H1 (cell line): ENCODE results near the gene GPS1. TPM values are rescaled to one million over a fixed set of nuclear protein-coding genes. Genes with fewer than 3 reads are reported as not detected.

Source experiments
- CTCF ChIA-PET: fragments of 300-600 bp; sonication (Branson Sonifier 250); formaldehyde crosslinking; loops from one replicate; lab custom pipeline; 2021; ENCODE audit not compliant: partially characterized antibody; lab: Charles Lee
- POLR2A ChIA-PET: fragments of 300-600 bp; sonication (Branson Sonifier 250); formaldehyde crosslinking; loops from one replicate; lab custom pipeline; 2021; ENCODE audit warnings: inconsistent platforms; ENCODE audit not compliant: partially characterized antibody; lab: Charles Lee
- DNase-seq, 2 experiments: peaks; one replicate each; pipeline versions ENCODE4 v3.0.0 to v3.0.0-alpha.2; 2010 to 2022; ENCODE audit warnings: low spot score in 2 of 2, low read depth in 1 of 2, mixed read lengths in 1 of 2
- FAIRE-seq: peaks from 2 replicates; lab custom pipeline; 2011; peaks lifted over from hg19 to GRCh38; lab: Jason Lieb, UNC
- H2AFZ ChIP-seq: 2 replicates; pipeline ENCODE4 v1.8.1; 2012; ENCODE audit warnings: low read length, inconsistent platforms
- H2AK5ac ChIP-seq: 2 replicates; pipeline ENCODE4 v1.6.1; 2013; ENCODE audit warnings: low read depth, low read length
- H2BK120ac ChIP-seq: replicated peaks from 2 replicates; pipeline ENCODE3; 2013; ENCODE audit warnings: low read depth, low read length, inconsistent platforms
- H2BK12ac ChIP-seq: 2 replicates; pipeline ENCODE4 v1.6.1; 2013; ENCODE audit warnings: low read depth, low read length
- H2BK15ac ChIP-seq: 2 replicates; pipeline ENCODE4 v1.6.1; 2013; ENCODE audit warnings: low read length
- H2BK20ac ChIP-seq: 2 replicates; pipeline ENCODE4 v1.6.1; 2013; ENCODE audit warnings: low read length
- H2BK5ac ChIP-seq: 2 replicates; pipeline ENCODE4 v1.6.1; 2013; ENCODE audit warnings: low read depth, low read length
- H3K14ac ChIP-seq: 2 replicates; pipeline ENCODE4 v1.6.1; 2013; ENCODE audit warnings: inconsistent platforms; ENCODE audit not compliant: insufficient read length
- H3K18ac ChIP-seq: 2 replicates; pipeline ENCODE4 v1.6.1; 2013; ENCODE audit warnings: low read length; ENCODE audit errors: extremely low read depth
- H3K23ac ChIP-seq: 2 replicates; pipeline ENCODE4 v1.6.1; 2013; ENCODE audit warnings: inconsistent platforms; ENCODE audit not compliant: insufficient read length
- H3K23me2 ChIP-seq: 2 replicates; pipeline ENCODE4 v1.6.1; 2013; ENCODE audit warnings: low read depth, low read length
- H3K27ac ChIP-seq: 2 replicates; pipeline ENCODE4 v1.6.1; 2011; ENCODE audit warnings: low read depth, low read length, inconsistent platforms
- H3K27me3 ChIP-seq, 4 experiments: replicated peaks in 1 of 4; 1 replicate in 1 of 4; 2 replicates in 3 of 4; pipeline versions ENCODE4 v1.6.1 to v1.8.1; 2011 to 2013; ENCODE audit warnings: low read length in 3 of 4, mild to moderate bottlenecking in 3 of 4, inconsistent platforms in 2 of 4, mixed read lengths in 2 of 4, moderate library complexity in 1 of 4; ENCODE audit not compliant: control insufficient read depth in 3 of 4, insufficient read depth in 3 of 4; ENCODE audit errors: extremely low read depth in 1 of 4
- H3K36me3 ChIP-seq, 4 experiments: 2 replicates each; pipeline versions ENCODE4 v1.6.1 to v1.8.1; 2011 to 2013; ENCODE audit warnings: mild to moderate bottlenecking in 4 of 4, low read length in 3 of 4, moderate library complexity in 2 of 4, control low read depth in 1 of 4, inconsistent platforms in 1 of 4; ENCODE audit not compliant: insufficient read depth in 4 of 4, control insufficient read depth in 2 of 4
- H3K4ac ChIP-seq: replicated peaks from 2 replicates; pipeline ENCODE3; 2013; ENCODE audit warnings: low read length, low read depth, mixed read lengths, inconsistent platforms; ENCODE audit not compliant: insufficient read length
- H3K4me1 ChIP-seq, 4 experiments: replicated peaks in 1 of 4; 1 replicate in 1 of 4; 2 replicates in 3 of 4; pipeline versions ENCODE4 v1.6.1 to v1.8.1; 2011 to 2013; ENCODE audit warnings: low read length in 3 of 4, inconsistent platforms in 2 of 4, mixed read lengths in 1 of 4; ENCODE audit not compliant: insufficient read depth in 4 of 4, control insufficient read depth in 3 of 4
- H3K4me2 ChIP-seq, 2 experiments: 2 replicates each; pipeline versions ENCODE4 v1.6.1 to v1.8.1; 2011 to 2013; ENCODE audit warnings: low read depth in 2 of 2, low read length in 2 of 2, control low read depth in 1 of 2, inconsistent platforms in 1 of 2, mild to moderate bottlenecking in 1 of 2; ENCODE audit not compliant: insufficient read depth in 1 of 2
- H3K4me3 ChIP-seq, 4 experiments: fragments of 200-600, 300-600 bp in 1 of 4; sonication (generic), shearing (Covaris generic), sonication (Bioruptor Twin) in 1 of 4; 2 replicates each; pipeline versions ENCODE4 v1.5.1 to v1.8.1; 2011 to 2016; ENCODE audit warnings: low read length in 4 of 4, low read depth in 3 of 4, control low read depth in 2 of 4, inconsistent platforms in 2 of 4, mild to moderate bottlenecking in 2 of 4, mixed read lengths in 1 of 4, moderate library complexity in 1 of 4; ENCODE audit not compliant: insufficient read depth in 2 of 4; ENCODE audit errors: extremely low read depth in 1 of 4
- H3K56ac ChIP-seq: replicated peaks from 2 replicates; pipeline ENCODE3; 2013; ENCODE audit warnings: low read depth, mild to moderate bottlenecking, mixed read lengths, low read length, inconsistent platforms; ENCODE audit not compliant: insufficient read length
- H3K79me1 ChIP-seq: 2 replicates; pipeline ENCODE4 v1.6.1; 2013; ENCODE audit warnings: low read depth, low read length, control low read depth
- H3K79me2 ChIP-seq, 2 experiments: 2 replicates each; pipeline versions ENCODE4 v1.6.1 to v1.8.1; 2012 to 2013; ENCODE audit warnings: low read length in 2 of 2, mild to moderate bottlenecking in 2 of 2, inconsistent platforms in 1 of 2; ENCODE audit not compliant: insufficient read depth in 2 of 2, control insufficient read depth in 1 of 2
- H3K9ac ChIP-seq, 4 experiments: replicated peaks in 1 of 4; 1 replicate in 1 of 4; 2 replicates in 3 of 4; pipeline versions ENCODE4 v1.6.1 to v1.8.1; 2011 to 2013; ENCODE audit warnings: low read depth in 3 of 4, low read length in 3 of 4, control low read depth in 2 of 4, mild to moderate bottlenecking in 2 of 4, moderate library complexity in 2 of 4, inconsistent platforms in 1 of 4; ENCODE audit errors: extremely low read depth in 1 of 4
- H3K9me3 ChIP-seq, 2 experiments: 2 replicates each; pipeline versions ENCODE4 v1.6.1 to v1.8.1; 2012 to 2013; ENCODE audit warnings: mild to moderate bottlenecking in 2 of 2, moderate library complexity in 2 of 2, control low read depth in 1 of 2, inconsistent platforms in 1 of 2, low read depth in 1 of 2, low read length in 1 of 2, mixed read lengths in 1 of 2; ENCODE audit not compliant: insufficient read depth in 2 of 2
- H4K20me1 ChIP-seq, 2 experiments: replicated peaks in 1 of 2; 2 replicates each; pipeline versions ENCODE3 to v1.8.1; 2011 to 2013; ENCODE audit warnings: inconsistent platforms in 2 of 2, low read length in 2 of 2, mild to moderate bottlenecking in 1 of 2; ENCODE audit not compliant: insufficient read depth in 2 of 2, control insufficient read depth in 1 of 2
- H4K5ac ChIP-seq: 2 replicates; pipeline ENCODE4 v1.6.1; 2013; ENCODE audit warnings: low read length, low read depth, mixed read lengths, inconsistent platforms; ENCODE audit not compliant: insufficient read length
- H4K8ac ChIP-seq: 2 replicates; pipeline ENCODE4 v1.8.0; 2013; ENCODE audit warnings: mild to moderate bottlenecking, moderate library complexity, low read length, inconsistent platforms; ENCODE audit not compliant: insufficient read depth; ENCODE audit errors: extremely low read depth
- H4K91ac ChIP-seq: replicated peaks from 2 replicates; pipeline ENCODE3; 2013; ENCODE audit warnings: low read length, mixed read lengths, inconsistent platforms; ENCODE audit not compliant: insufficient read length
- CEBPB ChIP-seq: IDR thresholded peaks from 2 replicates; pipeline ENCODE4 v1.6.1; 2012; ENCODE audit warnings: low read depth, low read length
- PHF8 ChIP-seq: fragments of 200-600 bp; sonication (generic); conservative IDR thresholded peaks from 2 replicates; pipeline ENCODE4 v1.7.1; 2012; ENCODE audit warnings: low read depth, mild to moderate bottlenecking, inconsistent platforms, low read length, moderate library complexity
- RFX5 ChIP-seq: IDR thresholded peaks from 2 replicates; pipeline ENCODE4 v1.6.1; 2011; ENCODE audit warnings: low read depth, low read length, improper control_type of control experiment, borderline replicate concordance
- SIRT6 ChIP-seq: IDR thresholded peaks from one replicate; pipeline ENCODE4 v1.7.1; 2012; ENCODE audit warnings: low read length, inconsistent platforms
- YY1 ChIP-seq: IDR thresholded peaks from 2 replicates; pipeline ENCODE4 v1.6.1; 2011; ENCODE audit warnings: low read depth, mild to moderate bottlenecking, low read length
- WGBS, 2 experiments: shearing (Covaris generic) in 1 of 2; methylation state at CpG; one replicate each; pipeline versions ENCODE4 v1.1.6 to v1.1.7; 2013 to 2015; ENCODE audit warnings: low lambda C conversion rate in 2 of 2, mixed read lengths in 2 of 2, inconsistent platforms in 1 of 2, low coverage in 1 of 2, missing lambda C conversion rate in 1 of 2; ENCODE audit not compliant: insufficient replicate concordance in 2 of 2, insufficient coverage in 1 of 2, insufficient read length in 1 of 2; ENCODE audit errors: extremely low coverage in 1 of 2, missing lambda C conversion rate in 1 of 2; 5-methylcytosine and 5-hydroxymethylcytosine counted together
- polyA plus RNA-seq, 7 experiments: library from polyadenylated mRNA; depleted of rRNA in 3 of 7; stranded (reverse) in 5 of 7; unstranded in 2 of 7; fragments of >200 nt in 5 of 7; fragments of 200-250 nt in 2 of 7; gene quantifications; 1 replicate in 5 of 7; 2 replicates in 1 of 7; 4 replicates in 1 of 7; pipeline versions ENCODE4 v1.2.1 to v1.2.3, GENCODE V29; 2011 to 2013; ENCODE audit warnings: missing spikeins in 2 of 7, mixed read lengths in 2 of 7
- total RNA-seq: library from RNA; stranded (reverse); fragmentation: NEBNext Ultra II Directional; extraction: Animal tissue kit (Norgen Biotek cat#: 25700); gene quantifications from 2 replicates; pipeline ENCODE4 v1.2.1, GENCODE V29; 2021

The GPS1 gene
- total and polyA plus RNA-seq, 2 of the 8 experiments (the other 6 are each of a cell fraction or from before 2014, with no cell fraction given) = 153 to 277 TPM

GRCh38 chr17:82009413-82009812 is 42.3 kb upstream of the GPS1 start:
- no peak overlapping the region for H2BK120ac ChIP-seq
- H3K79me1 ChIP-seq = peaks cover 3% of the 10 kb centered on the region
- H3K9ac ChIP-seq = no peak overlapping the region
- 0 out of 2 replicates have a peak, but pooled peaks cover 1% of the 10 kb centered on the region for H3K23me2 ChIP-seq
- no peak for FAIRE-seq
- no peak overlapping the region for H3K23ac ChIP-seq
- H3K9me3 ChIP-seq = no peaks in the 10 kb centered on the region
- no peak overlapping the region for H2BK5ac ChIP-seq
- H4K5ac ChIP-seq = no peak overlapping the region
- H4K8ac ChIP-seq = no peak overlapping the region
- peaks cover 0 to 1% (median 0%) of the 10 kb centered on the region in 4 experiments; a peak in 1 of 7 replicates for H3K4me1 ChIP-seq
- no peaks in the 10 kb centered on the region; a peak in 2 of 8 replicates for H3K36me3 ChIP-seq
- H4K91ac ChIP-seq = no peak overlapping the region
- no peak overlapping the region for H2AK5ac ChIP-seq
- H3K79me2 ChIP-seq = no peaks in the 10 kb centered on the region
- H3K27me3 ChIP-seq = no peaks in the 10 kb centered on the region
- no peak overlapping the region for H3K4ac ChIP-seq
- no peak overlapping the region for H2BK20ac ChIP-seq
- H3K56ac ChIP-seq = no peak overlapping the region
- no peak overlapping the region for H3K4me3 ChIP-seq
- H4K20me1 ChIP-seq = peaks cover 6 to 7% of the 10 kb centered on the region in 2 experiments
- DNase-seq = no peak
- H3K18ac ChIP-seq = no peak overlapping the region
- 87% methylated on average over 13 of the region's 15 CpGs; no CpG with 5 or more reads in 1 of the 2 experiments for WGBS, 2 experiments
- ChIA-PET POLR2A (interaction anchor here (0.6 to 3.2 kb wide), 5 partner anchors 8 to 294 kb away, joined by 3 to 13 read pairs (median 5); partner anchors contain the start of genes CENPX and LRRC45), CTCF (interaction anchor here (0.7 to 3.4 kb wide), 9 partner anchors 11 to 184 kb away, joined by 3 to 16 read pairs (median 4); no protein-coding TSS in a partner anchor)
- no peak overlapping the region for H2AFZ ChIP-seq
- H2BK12ac ChIP-seq = no peak overlapping the region
- no peak overlapping the region for H2BK15ac ChIP-seq
- no peak overlapping the region for H3K14ac ChIP-seq
- H3K27ac ChIP-seq = no peak overlapping the region
- H3K4me2 ChIP-seq = no peak overlapping the region
- TF ChIP-seq PHF8 (no peak), CEBPB (no peak), YY1 (no peak), RFX5 (no peak), SIRT6 (no peak)
